Cerebellar nuclear complex (tissue), 1 donor: ENCODE results near the gene NRM.
"Not testable (repeated sequence)": the region's sequence is repeated elsewhere in the genome, so short reads cannot be mapped to it uniquely, and the experiment has no call there.

Experiments
- DNase-seq, 2 experiments: peaks; one replicate each; lab custom pipeline; 2025; lab: John Stamatoyannopoulos, UW

The NRM gene

GRCh38 chr6:30687659-30688431 is 2.9 kb downstream of the NRM start:
- no peak for DNase-seq

- no peak for DNase-seq
These were observed 3.7 kb downstream of the NRM start for GRCh38 chr6:30686908-30687658.

GRCh38 chr6:30686009-30686907 is 4.5 kb downstream of the NRM start, which contains the start of gene PPP1R18:
TSS of gene PPP1R18 (minus strand) at chr6:30686645. CDS start at chr6:30686018, 627 bp downstream.
- DNase-seq, result no peak

GRCh38 chr6:30685157-30686008 is 5.4 kb downstream of the NRM start:
- no peak for DNase-seq

GRCh38 chr6:30684386-30685156 is 6.2 kb downstream of the NRM start:
- DNase-seq, result no peak

GRCh38 chr6:30683980-30684338 is 6.8 kb downstream of the NRM start:
- DNase-seq, result no peak

- DNase-seq, result no peak
These were observed 7.4 kb downstream of the NRM start for GRCh38 chr6:30683183-30683979.

GRCh38 chr6:30682143-30683117 is 8.4 kb downstream of the NRM start:
- DNase-seq, result no peak

- DNase-seq, result no peak
These were observed 9.0 kb downstream of the NRM start for GRCh38 chr6:30681766-30682142.

GRCh38 chr6:30679765-30680535 is 10.8 kb downstream of the NRM start:
- DNase-seq, result no peak

GRCh38 chr6:30678964-30679726 is 11.6 kb downstream of the NRM start:
- DNase-seq, result peak; percentile 4 to 49

- no peak for DNase-seq
These were observed 14.0 kb downstream of the NRM start for GRCh38 chr6:30676660-30677285.

- DNase-seq, result peak; percentile 69 to 84
These were observed 18.1 kb downstream of the NRM start, which contains the start of gene DHX16 for GRCh38 chr6:30672445-30673253. TSS of gene DHX16 (minus strand) at chr6:30673006. CDS start at chr6:30672841, 165 bp downstream.

GRCh38 chr6:30670760-30671527 is 19.8 kb downstream of the NRM start:
- DNase-seq, result no peak

- DNase-seq, result not testable (repeated sequence)
These were observed 24.5 kb downstream of the NRM start for GRCh38 chr6:30666300-30666699.
